HG03378 (cell line): ENCODE results near the gene CERS5.

Experiments
- ATAC-seq: cut with Tn5 transposase; IDR thresholded peaks from one replicate; pipeline ENCODE4 v1.9.1; 2021; ENCODE audit warnings: mild to moderate bottlenecking, moderate library complexity; ENCODE audit not compliant: unreplicated experiment

Gene CERS5

GRCh38 chr12:50082644-50083043, 84.5 kb downstream of the CERS5 start:
- ATAC-seq = no peak

- no peak for ATAC-seq
Measured at GRCh38 chr12:50081096-50081808, 85.9 kb downstream of the CERS5 start.

DNA sequence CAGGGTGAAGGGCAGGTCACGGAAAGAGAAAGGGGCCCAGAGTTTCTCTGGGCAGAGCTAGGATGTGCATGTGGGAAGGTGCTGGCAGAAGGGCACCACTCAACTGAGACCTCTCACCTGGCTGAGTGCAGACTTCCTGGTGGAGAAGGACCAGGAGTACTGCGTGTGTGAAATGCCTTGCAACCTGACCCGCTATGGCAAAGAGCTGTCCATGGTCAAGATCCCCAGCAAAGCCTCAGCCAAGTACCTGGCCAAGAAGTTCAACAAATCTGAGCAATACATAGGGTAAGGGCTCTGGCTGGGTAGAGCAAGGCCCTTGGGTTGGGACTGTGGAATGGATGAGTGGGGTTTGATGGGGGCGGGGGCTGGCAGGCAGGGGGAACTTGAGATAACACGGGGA, 87.4 kb downstream of the CERS5 start:
- no peak for ATAC-seq
